GM18505 (cell line): ENCODE results near the gene CAMK1D.

Experiments used
- ATAC-seq: cut with Tn5 transposase; IDR thresholded peaks from one replicate; pipeline ENCODE4 v1.9.1; 2021; ENCODE audit not compliant: unreplicated experiment
- POLR2A ChIP-seq: IDR thresholded peaks from 4 replicates; pipeline ENCODE4 v1.6.1; 2011; ENCODE audit warnings: borderline replicate concordance; ENCODE audit not compliant: insufficient read depth, insufficient read length; ENCODE audit errors: extremely low read depth

Gene CAMK1D

GRCh38 chr10:12617191-12618175 is 268.1 kb downstream of the CAMK1D start:
- TF ChIP-seq POLR2A: no peak
- no peak for ATAC-seq

- ATAC-seq: no peak
- no peak for TF ChIP-seq POLR2A
Observed at GRCh38 chr10:12622016-12622415, 272.7 kb downstream of the CAMK1D start.

DNA sequence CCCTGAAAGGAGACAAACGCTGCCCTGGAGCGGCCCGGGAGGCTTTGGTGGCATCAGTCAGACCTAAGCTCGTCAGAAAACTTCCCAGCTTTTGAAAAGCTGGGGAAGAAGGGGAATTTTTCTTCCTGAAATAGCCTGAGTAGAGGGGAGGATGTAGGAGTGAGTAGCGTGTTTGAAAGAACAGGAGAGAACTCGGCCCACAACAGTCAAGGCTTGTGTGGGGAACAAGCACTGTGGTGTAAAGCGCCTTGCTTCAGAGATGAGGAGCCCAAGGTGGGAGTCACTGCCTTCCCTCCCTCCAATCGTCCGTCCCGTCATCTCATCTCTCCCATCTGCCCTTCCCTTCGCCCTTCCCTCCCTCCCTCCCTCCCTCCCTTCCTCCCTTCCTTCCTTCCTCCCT is 273.3 kb downstream of the CAMK1D start:
- TF ChIP-seq POLR2A: no peak
- no peak for ATAC-seq

- TF ChIP-seq POLR2A: no peak
- no peak for ATAC-seq
Observed at GRCh38 chr10:12625393-12626023, 276.2 kb downstream of the CAMK1D start.

GRCh38 chr10:12628153-12628552 is 278.8 kb downstream of the CAMK1D start:
- ATAC-seq: no peak
- TF ChIP-seq POLR2A: no peak

DNA sequence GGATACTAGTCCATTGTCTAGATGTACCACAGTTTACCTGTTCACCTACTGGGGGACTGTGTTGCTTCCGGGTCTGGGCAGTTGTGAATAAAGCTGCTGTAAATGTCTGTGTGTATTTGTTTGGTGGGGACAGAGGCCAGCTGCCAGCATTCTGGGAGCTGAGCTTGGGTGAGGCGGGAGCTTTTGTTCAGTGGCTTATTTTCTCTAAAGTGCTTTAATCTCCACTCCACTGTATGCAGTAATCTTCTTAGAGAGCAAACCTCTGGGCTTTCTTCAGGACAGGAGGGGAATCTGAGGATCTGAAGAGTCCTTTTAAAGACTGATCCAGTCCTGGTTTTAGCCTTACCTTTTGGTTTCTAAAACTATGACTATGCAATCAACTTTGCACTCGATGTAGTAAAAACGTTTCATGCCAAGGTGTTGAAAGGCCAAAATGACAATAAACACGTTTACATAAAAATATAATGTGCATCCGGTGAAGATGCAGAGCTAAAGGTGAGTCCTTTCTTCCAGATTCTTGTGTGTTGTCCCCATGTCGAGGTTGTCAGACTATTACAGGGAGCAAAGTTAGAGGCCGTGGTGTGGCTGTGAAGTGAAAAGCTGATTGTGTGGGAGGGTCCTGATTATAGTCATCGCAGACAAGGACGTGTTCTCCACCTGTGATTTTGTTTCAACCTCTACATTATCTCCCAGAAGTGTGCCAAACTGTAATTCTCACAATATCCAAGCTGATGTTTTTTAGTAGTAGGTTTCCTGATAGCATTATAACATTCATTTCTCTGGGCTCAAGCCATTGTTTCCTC is 279.8 kb downstream of the CAMK1D start:
- ATAC-seq: no peak
- no peak for TF ChIP-seq POLR2A

GRCh38 chr10:12629767-12630165 is 280.4 kb downstream of the CAMK1D start:
- ATAC-seq: no peak
- TF ChIP-seq POLR2A: no peak

DNA sequence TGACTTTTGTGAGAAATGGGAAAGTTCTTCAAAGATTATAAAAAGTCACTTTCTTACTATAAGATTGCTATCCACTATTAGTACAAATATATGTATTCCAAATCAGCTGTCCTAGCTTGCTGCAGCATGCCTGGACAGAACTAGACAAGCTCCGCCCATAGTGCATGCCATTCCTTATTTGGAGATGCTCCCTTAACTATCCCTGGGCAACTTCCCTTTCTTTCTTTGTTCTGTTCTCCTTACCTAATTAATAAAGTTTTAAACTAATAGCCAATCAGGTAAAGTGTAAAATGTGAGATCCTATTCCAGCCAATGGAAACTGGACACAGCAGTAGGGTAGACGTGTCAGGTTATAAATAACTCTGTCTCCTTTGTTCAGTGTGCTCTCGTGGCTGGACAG is 281.9 kb downstream of the CAMK1D start:
- ATAC-seq: no peak
- no peak for TF ChIP-seq POLR2A

DNA sequence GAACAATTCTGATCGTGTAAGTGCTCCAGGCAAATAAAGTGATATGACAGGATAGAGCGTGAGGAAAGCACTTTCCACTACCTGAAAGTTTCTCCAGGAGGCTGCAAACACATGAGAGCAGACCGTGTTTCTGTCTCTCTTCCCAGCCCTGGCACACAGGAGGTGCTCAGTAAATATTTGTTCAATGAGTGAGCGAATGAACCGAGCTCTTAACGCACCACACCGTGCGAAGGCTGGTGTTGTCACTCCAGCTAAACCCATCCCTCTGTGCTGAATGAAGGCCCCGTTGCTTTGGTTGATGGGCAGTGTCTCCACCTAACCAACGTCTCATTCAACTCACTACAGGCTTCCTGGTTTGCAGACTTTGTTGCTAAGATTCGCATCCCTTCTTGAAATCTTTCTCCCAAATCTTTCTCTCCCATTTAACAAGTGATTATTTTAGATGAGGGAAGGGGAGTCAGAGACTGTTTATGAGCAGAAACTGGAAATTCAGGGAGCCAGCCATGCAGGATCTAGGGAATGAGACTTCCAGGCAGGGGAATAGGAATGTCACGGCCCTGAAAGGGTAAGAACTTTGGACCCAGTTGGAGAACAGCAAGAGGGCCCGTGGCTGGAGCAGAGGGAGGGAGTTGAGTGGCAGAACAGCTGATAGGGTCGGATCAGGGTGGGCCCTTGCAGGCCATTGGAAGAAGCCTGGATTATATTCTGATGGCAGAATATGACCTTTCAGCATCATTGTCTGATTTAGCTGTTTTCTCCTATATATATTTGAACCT is 282.6 kb downstream of the CAMK1D start:
- no peak for TF ChIP-seq POLR2A
- ATAC-seq: no peak

- no peak for TF ChIP-seq POLR2A
- no peak for ATAC-seq
Observed at GRCh38 chr10:12633776-12634620, 284.7 kb downstream of the CAMK1D start.

DNA sequence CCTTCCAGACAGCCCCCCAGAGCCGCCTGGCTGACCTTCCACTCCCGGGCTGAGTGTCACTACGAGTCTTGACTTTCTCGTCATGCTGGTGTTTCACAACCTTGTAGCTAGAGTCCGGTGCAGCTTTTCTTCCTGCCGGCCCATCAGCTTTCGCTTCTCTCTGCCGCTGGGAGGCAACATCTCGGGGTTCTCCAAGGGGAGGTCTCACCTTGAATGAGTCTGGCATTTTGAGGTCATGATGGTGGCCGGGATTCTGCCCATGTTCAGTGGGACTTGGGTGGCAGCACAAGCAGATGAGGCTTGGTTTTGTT is 285.2 kb downstream of the CAMK1D start:
- no peak for ATAC-seq
- no peak for TF ChIP-seq POLR2A

- ATAC-seq: no peak
Observed at GRCh38 chr10:12635127-12635541, 285.8 kb downstream of the CAMK1D start.

More at GRCh38 chr10:12635127-12635541, 285.8 kb downstream of the CAMK1D start:
- TF ChIP-seq POLR2A: no peak
